AG04450 (cell line): ENCODE data around the gene C1QTNF9. TPM values are rescaled to one million over a fixed set of nuclear protein-coding genes. Genes with fewer than 3 reads are reported as not detected.
"Not testable (repeated sequence)": the region's sequence is repeated elsewhere in the genome, so short reads cannot be mapped to it uniquely, and the experiment has no call there.

Experiments
- CTCF ChIA-PET: fragments of 300-600, 350-600 bp; formaldehyde crosslinking; extraction: SDS; loops from one replicate; lab custom pipeline; 2022; ENCODE audit warnings: antibody characterized with exemption, inconsistent platforms; lab: Charles Lee
- POLR2A ChIA-PET: fragments of 350-600 bp; formaldehyde crosslinking; extraction: SDS; loops from one replicate; lab custom pipeline; 2021; ENCODE audit warnings: antibody characterized with exemption, inconsistent platforms; lab: Yijun Ruan, JAX
- DNase-seq: peaks from one replicate; pipeline ENCODE4 v3.0.0-alpha.2; 2011; ENCODE audit warnings: low read depth, low spot score
- H3K27ac ChIP-seq: one replicate; pipeline ENCODE4 v1.5.1; 2012; ENCODE audit warnings: low read depth, low read length, control low read depth
- H3K27me3 ChIP-seq: one replicate; pipeline ENCODE4 v1.6.0; 2012; ENCODE audit warnings: low read length; ENCODE audit not compliant: control insufficient read depth, insufficient read depth
- H3K4me3 ChIP-seq: 2 replicates; pipeline ENCODE4 v1.5.1; 2011; ENCODE audit warnings: mild to moderate bottlenecking, low read depth, low read length, control low read depth
- H3K9me3 ChIP-seq: 2 replicates; pipeline ENCODE4 v1.5.1; 2012; ENCODE audit warnings: low read length; ENCODE audit not compliant: control insufficient read depth, insufficient read depth
- polyA plus RNA-seq: library from polyadenylated mRNA; depleted of rRNA; stranded (reverse); fragments of >200 nt; gene quantifications from 2 replicates; pipeline ENCODE4 v1.2.3, GENCODE V29; 2011
- TF ChIP-seq, protein P1 (sequence below): IDR thresholded peaks from 2 replicates; pipeline ENCODE4 v1.5.1; 2011; ENCODE audit warnings: low read depth, low read length, control low read depth, inconsistent platforms

C1QTNF9 gene
- polyA plus RNA-seq, 1 experiment = 0.11 TPM

DNA sequence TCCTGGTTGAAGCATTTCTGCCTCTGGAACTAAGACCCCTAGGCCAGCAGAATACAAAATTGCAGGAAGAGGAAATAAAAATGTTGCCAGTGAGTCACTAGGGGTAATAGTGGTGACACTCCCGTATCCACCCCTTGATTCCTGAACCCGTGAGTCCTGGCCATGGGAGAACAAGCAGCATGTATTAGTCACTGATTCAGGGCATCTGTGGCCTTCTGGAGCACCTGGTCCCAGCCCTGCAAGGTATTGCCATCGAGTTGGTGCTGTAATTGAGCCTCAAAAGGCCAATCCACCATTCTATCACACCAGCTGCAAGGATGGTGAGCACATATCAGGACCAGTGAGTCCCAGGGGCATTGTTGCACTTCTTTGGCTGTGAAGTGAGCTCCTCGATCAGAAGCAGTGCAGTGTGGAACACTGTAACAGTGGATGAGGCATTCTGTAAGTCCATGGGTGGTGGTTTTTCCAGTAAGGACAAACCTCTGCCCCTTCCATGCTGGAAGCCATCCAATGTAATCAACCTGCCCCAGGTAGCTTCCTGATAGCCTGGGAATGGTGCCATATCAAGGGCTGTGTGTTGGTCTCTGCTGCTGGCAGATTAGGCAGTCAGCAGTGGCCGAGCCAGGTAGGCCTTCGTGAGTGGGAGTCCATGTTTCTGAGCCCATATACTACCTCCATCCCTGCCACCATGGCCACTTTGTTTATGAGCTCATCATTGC is 39.6 kb downstream of the C1QTNF9 start:
- CTCF ChIA-PET = no interaction called here
- DNase-seq = no peak
- no peak overlapping the region for H3K4me3 ChIP-seq
- H3K27me3 ChIP-seq = peaks cover 5% of the 10 kb centered on the region
- POLR2A ChIA-PET = no interaction called here
- TF ChIP-seq, protein P1, sequence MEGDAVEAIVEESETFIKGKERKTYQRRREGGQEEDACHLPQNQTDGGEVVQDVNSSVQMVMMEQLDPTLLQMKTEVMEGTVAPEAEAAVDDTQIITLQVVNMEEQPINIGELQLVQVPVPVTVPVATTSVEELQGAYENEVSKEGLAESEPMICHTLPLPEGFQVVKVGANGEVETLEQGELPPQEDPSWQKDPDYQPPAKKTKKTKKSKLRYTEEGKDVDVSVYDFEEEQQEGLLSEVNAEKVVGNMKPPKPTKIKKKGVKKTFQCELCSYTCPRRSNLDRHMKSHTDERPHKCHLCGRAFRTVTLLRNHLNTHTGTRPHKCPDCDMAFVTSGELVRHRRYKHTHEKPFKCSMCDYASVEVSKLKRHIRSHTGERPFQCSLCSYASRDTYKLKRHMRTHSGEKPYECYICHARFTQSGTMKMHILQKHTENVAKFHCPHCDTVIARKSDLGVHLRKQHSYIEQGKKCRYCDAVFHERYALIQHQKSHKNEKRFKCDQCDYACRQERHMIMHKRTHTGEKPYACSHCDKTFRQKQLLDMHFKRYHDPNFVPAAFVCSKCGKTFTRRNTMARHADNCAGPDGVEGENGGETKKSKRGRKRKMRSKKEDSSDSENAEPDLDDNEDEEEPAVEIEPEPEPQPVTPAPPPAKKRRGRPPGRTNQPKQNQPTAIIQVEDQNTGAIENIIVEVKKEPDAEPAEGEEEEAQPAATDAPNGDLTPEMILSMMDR = no peak
- H3K27ac ChIP-seq = no peak overlapping the region
- H3K9me3 ChIP-seq = no peaks in the 10 kb centered on the region

GRCh38 chr13:24349778-24350664 is 40.6 kb downstream of the C1QTNF9 start:
- H3K9me3 ChIP-seq, H3K27me3 ChIP-seq, H3K27ac ChIP-seq, CTCF ChIA-PET, H3K4me3 ChIP-seq, POLR2A ChIA-PET, DNase-seq: not testable (repeated sequence)

DNA sequence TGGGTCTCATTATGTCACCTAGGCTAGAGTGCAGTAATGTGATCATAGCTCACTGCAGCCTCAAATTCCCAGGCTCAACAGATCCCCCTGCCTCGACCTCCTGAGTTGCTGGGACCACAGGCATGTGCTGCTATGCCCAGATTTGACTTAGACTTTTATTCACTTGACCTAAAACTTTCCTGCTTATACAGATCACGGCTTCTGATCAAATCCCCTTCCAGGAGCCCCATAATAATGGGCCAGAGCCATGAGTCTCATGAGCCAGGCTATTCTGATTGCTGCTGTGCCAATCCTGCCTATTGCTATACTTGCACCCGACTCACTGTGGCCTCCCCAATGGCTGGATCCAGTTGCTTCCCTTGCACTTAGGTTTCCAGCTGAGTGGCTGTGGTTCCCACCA is 42.0 kb downstream of the C1QTNF9 start:
- no peak overlapping the region for H3K4me3 ChIP-seq
- peaks cover 5% of the 10 kb centered on the region for H3K27me3 ChIP-seq
- TF ChIP-seq, protein P1 = no peak
- CTCF ChIA-PET = no interaction called here
- H3K27ac ChIP-seq = no peak overlapping the region
- no peaks in the 10 kb centered on the region; the same call in 1 of the 2 replicates for H3K9me3 ChIP-seq
- POLR2A ChIA-PET = no interaction called here
- DNase-seq = no peak

DNA sequence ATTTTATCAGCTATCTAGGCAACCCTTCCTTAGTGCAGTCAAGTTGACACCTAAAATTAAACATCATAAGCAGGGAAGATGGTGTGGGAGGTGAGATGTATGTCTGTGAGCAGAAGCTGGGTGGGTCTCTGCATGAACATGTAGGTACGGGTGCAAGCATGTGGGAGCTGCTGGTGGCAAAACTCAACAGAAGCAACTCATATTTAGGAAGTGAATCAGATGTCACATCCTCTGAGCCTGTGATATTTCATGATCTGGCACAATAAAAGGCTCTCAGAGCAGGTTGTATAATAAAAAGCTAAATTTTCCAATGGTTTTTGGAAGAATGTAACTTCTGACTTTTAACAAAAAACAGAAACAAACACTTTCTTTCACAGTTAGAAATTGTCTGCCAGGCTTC is 44.4 kb downstream of the C1QTNF9 start:
- Histone ChIP-seq H3K4me3 (no peak overlapping the region), H3K27ac (no peak overlapping the region), H3K27me3 (peaks cover 5% of the 10 kb centered on the region), H3K9me3 (no peaks in the 10 kb centered on the region; the same call in 1 of the 2 replicates)
- POLR2A ChIA-PET = no interaction called here
- DNase-seq = no peak
- CTCF ChIA-PET = no interaction called here
- TF ChIP-seq, protein P1 = no peak

- CTCF ChIA-PET = no interaction called here
- no peak overlapping the region for H3K27ac ChIP-seq
- H3K27me3 ChIP-seq = peaks cover 5% of the 10 kb centered on the region
- no peak overlapping the region for H3K4me3 ChIP-seq
- no peaks in the 10 kb centered on the region; the same call in 1 of the 2 replicates for H3K9me3 ChIP-seq
- DNase-seq = no peak
- TF ChIP-seq, protein P1 = no peak
- POLR2A ChIA-PET = no interaction called here
Observed at GRCh38 chr13:24355103-24355502, 45.7 kb downstream of the C1QTNF9 start.
